Hepatocyte (in vitro differentiated cells): ENCODE data around the gene ITPR2.

Source experiments
- EZH2 ChIP-seq: fragments of 200-600 bp; sonication (generic); IDR thresholded peaks from 2 replicates; pipeline ENCODE4 v1.6.1; 2016; ENCODE audit warnings: antibody characterized with exemption, mild to moderate bottlenecking, borderline replicate concordance
- TF ChIP-seq, protein P1 (sequence below): fragments of 200-600 bp; sonication (generic); IDR thresholded peaks from 2 replicates; pipeline ENCODE4 v1.5.1; 2016; ENCODE audit warnings: antibody characterized with exemption, mild to moderate bottlenecking; ENCODE audit not compliant: poor library complexity

DNA sequence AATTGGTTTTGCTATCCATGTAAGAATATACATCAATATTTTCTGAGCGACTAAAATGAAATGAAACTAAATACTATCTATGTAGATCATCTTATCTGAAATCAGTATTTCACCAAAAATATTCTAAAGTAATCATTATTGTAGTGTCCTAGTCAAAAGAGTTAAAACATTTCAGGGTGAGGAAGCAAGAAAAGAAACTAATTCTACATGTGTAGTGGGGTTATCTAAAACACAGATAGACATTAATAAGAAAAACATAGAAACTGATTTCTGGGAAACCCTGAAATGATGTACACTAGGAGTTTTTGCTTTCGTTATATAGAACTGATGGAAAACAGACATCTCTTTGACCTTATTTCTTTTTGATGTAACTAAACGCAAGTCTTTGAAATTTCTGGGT, 379.7 kb downstream of the ITPR2 start:
- TF ChIP-seq, protein P1, sequence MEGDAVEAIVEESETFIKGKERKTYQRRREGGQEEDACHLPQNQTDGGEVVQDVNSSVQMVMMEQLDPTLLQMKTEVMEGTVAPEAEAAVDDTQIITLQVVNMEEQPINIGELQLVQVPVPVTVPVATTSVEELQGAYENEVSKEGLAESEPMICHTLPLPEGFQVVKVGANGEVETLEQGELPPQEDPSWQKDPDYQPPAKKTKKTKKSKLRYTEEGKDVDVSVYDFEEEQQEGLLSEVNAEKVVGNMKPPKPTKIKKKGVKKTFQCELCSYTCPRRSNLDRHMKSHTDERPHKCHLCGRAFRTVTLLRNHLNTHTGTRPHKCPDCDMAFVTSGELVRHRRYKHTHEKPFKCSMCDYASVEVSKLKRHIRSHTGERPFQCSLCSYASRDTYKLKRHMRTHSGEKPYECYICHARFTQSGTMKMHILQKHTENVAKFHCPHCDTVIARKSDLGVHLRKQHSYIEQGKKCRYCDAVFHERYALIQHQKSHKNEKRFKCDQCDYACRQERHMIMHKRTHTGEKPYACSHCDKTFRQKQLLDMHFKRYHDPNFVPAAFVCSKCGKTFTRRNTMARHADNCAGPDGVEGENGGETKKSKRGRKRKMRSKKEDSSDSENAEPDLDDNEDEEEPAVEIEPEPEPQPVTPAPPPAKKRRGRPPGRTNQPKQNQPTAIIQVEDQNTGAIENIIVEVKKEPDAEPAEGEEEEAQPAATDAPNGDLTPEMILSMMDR: no peak
- TF ChIP-seq EZH2: no peak
